ENCODE results near the gene ZNG1E. TPM values are rescaled to one million over a fixed set of nuclear protein-coding genes. Genes with fewer than 3 reads are reported as not detected.

ZNG1E gene
- total and polyA plus RNA-seq, 12 donors: 11.5 to 47.8 (median 16.6) TPM

Other genes with a start within 250 kb of the ZNG1E start
- gene FOXD4L4, start 61.2 kb downstream of the ZNG1E start, total RNA-seq: not detected
- gene FOXD4L4, start 61.2 kb downstream of the ZNG1E start, polyA plus RNA-seq: not detected

Measured in heart right ventricle (tissue), 12 donors.